ENCODE results near the gene KIAA1210. TPM values are rescaled to one million over a fixed set of nuclear protein-coding genes. Genes with fewer than 3 reads are reported as not detected.

Gene KIAA1210
- total RNA-seq: not detected in 2 replicates

DNA sequence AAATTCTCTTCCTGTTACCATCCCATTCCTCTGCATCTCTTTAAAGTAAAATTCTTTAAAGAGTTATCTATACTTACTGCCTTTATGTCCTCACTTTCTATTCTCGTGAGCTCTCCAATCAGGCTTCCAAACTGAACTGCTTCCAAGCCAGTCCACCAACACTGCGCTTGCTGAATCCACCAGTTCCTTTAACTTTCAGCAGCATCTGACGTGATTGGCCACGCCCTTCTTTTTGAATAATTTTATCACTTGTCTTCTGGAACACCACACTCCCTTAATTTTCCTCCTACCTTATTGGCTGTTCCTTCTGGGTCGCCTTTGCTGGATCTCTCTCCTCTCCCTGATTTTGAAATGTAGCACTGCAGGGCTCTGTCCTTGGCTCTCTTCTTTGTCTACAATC, at the start of gene KIAA1210:
KIAA1210 (minus strand) TSS at position 163 of the 400 bp plus-strand sequence. CDS start 4,170 bp downstream, outside the sequence.
- intact Hi-C loops (cut with micrococcal nuclease): loop anchor here (10.0 kb wide), 1 partner anchor 87 kb away; no protein-coding TSS in a partner anchor

DNA sequence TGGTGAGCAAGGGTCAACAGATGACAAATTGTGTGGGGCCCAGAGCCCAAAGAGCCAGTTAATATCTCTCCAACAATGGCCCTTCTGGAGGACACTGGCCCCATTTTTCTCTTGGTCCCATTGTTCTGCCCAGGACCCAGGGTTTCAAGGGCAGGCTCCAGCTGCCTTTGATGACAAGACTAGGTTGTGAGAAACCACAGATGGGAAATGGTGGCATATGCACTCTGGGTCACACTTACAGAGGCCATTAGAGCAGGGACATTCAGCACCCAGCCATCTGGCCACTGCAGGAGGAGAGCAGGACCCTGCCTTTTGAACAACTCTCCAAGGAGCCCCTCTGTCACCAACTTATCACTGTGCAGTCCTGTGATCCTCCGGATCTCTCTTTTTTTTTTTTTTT, 49.7 kb upstream of the KIAA1210 start:
- intact Hi-C loops (cut with micrococcal nuclease): no loop called here

DNA sequence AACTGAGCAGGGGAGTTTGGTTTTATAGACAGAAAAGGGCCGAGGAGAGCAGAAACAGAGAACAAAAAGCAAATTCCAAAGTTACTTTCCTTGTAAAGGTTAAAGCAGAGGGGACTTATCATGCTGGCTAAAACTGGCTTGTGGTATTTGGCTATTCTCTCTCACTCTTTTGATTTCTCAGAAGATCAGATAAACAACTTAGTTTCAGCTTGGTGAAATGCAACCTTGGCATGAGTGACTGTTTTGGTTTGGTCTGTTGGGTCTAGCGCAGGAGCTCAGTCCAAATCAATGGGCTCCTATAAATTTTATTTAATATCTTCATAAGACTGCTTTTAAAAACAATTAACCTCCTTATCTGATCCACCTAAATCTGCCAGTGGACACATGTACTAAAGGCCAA, 47.3 kb upstream of the KIAA1210 start:
- intact Hi-C loops (cut with micrococcal nuclease): no loop called here

DNA sequence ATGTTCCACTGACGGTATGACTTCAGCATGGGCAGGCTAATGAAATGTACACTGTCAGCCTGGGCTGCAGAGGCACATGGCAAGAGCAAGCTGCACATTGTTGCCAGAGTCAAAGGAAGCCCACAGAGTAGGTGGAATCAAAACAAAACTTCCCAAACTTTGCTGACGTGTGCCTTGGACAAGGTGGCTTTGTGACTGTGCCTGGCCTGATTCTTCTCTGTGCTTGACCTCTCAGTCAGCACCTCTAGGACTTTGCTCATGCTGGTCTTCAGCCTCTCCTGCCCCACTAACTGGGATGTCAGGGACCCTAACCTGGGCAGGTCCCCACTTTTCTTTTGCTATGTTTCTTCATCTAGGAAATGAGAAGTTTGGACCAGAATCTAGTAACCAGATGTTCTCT, 40.5 kb upstream of the KIAA1210 start:
- intact Hi-C loops (cut with micrococcal nuclease): no loop called here

DNA sequence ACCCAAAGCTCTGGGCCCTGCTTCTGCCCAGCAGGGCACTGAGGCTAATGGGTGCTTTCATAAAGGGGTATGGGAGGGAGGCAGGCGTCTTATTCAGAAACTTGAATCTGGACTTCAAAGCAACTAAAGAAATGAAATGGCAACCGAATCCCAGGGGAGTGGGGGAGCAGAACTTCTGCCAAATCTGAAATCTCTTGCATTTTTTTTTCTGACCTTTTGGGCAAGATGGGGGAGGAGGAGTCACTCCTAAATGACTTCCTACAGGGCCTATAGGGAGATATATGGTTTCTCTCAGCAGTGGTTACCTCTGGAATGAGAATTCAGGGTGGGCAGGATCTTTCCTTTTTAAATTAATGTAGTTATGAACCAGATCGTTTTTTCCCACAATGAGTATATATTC, 30.6 kb upstream of the KIAA1210 start:
- intact Hi-C loops (cut with micrococcal nuclease): no loop called here

DNA sequence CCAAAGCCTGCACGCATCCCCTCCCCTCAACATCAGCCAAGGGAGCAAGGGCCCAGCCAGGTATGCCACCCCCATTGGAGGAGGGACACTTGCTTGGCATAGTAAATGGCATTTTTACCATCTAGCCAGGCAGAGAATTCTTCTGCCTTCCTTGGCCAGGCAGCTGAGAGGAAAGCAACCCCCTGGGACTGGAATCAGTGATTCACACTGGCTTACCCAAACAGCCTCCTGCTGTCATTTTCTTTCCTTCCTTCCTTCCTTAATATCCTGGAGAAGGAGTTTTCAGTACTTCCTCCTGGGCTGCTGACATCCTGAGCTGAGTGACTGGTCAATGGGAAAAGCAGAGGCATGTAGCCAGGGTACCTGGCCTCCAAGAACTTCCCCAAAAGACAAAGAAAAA, 28.6 kb upstream of the KIAA1210 start:
- intact Hi-C loops (cut with micrococcal nuclease): no loop called here

DNA sequence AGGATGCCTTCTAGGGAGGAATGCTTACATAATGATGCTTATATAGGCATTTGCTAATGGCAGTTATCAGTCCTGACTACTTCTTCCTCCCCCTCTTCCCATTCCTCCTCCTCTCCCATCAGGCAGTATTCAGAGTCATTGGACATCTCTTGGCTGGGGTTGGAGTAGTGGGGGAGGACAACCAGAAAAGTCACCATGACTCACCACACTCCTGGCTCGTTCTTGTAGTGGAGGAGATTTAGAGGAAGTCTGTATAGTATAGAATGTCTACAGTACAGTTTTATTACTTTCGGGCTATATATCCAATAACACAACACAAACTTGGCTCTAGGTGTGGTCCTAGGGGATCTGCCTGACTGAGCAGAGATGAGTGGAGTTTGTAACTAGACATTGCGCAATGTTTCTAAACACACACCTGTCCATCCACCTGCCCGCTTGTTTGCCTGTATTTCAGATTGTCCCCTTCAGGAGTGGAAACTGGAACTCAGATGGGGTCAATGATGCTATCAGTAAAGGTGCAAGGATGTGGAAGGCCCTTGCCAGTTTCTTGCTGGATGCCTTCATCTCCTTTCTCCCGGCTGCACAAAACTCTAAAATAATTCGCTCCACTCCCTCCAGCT, 27.9 kb upstream of the KIAA1210 start:
- intact Hi-C loops (cut with micrococcal nuclease): no loop called here

DNA sequence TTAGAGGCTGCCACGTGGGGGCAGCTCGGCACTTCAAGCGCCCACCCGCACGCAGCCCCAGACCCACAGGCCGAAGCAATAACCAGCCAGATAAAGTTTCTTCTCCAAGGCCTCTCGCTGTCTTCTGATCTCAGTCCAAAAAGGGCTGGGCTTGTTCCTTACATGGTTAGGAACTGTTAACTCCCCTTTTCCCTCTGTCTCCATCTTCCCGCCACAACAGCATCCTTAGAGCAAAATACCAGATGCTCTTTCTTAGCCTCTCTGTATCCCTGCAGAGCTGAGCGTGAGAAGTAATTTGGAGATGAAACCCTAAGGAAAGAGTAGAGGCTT, 23.4 kb upstream of the KIAA1210 start:
- intact Hi-C loops (cut with micrococcal nuclease): no loop called here

DNA sequence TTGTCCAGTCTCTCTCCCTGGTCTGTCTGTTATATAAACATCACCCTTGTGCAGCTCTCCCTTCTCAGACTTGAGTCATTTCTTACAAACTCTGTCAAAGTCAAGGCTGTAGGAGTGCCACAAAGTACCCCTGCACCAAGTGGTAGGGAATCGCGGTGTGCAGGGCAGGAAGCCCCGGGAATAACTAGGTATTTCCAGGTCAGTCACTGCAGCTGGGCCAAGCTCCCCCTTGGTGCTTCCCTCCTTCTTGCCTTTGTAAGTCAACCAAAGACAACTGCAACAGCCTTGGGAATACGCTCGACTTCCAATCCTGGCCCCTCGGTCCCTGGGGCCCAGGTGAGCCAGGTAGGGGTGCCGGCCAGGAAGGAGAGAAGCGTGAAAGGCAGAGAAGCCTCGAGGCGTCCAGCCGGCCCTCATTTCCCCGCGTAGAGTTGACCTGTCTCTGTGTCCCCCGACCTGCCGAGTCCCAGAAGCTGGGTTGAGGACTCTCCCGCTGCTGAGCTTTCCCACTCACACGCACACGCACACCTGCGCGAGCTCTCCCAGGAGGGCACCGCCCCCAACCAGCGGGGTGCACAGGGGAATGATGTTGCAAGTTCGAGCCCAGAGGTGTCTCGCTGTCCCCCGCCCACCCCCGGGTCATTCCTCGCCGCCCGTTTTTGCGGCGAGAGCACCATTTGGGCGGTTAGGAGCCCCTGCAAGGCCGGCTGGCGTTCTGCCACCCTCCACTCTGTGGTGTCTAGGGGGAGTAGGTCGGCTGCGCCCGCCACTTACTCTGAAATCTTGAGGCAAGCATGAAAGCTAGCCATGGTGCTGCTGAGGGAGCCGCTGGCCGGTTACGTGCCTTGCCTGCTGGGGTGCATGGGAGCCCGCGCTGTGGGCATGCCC, 22.8 kb upstream of the KIAA1210 start:
- intact Hi-C loops (cut with micrococcal nuclease): no loop called here

DNA sequence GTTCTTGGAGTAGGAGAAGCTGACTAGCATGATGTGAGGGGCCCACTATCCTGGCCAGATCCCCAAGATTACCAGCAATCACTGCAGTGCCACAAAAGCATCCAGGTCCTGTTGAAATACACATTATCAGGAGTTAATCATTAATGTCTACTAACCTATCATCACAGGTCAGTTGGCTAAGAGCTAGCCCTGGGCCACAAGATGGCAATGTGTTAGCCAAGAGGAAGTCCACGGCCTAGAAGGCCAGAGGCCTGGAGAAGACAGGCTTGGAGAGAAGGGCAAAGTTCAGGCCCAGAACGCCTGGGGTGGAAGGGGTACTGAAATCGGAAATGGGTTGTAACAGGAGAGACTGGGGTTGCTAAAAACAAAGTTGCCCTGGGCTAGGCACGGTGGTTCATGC, 19.9 kb upstream of the KIAA1210 start:
- intact Hi-C loops (cut with micrococcal nuclease): no loop called here

DNA sequence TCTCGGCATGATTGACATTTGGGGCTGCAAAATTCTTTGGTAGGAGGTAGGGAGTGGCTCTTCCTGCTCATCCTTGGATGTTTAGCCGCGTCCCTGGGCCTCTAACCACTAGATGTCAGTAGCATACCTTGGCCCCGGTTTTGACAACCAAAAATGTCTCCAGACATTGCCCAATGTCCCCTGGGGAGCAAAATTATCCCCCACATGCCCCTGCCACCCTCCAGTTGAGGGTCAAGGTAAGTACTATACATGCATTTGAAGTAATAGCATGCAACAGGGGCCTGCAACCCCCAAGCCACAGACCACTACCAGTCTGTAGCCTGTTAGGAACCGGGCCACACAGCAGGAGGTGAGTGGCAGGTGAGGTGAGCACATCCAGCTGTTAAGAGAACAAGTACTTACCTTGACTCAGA, 17.6 kb upstream of the KIAA1210 start:
- intact Hi-C loops (cut with micrococcal nuclease): no loop called here

DNA sequence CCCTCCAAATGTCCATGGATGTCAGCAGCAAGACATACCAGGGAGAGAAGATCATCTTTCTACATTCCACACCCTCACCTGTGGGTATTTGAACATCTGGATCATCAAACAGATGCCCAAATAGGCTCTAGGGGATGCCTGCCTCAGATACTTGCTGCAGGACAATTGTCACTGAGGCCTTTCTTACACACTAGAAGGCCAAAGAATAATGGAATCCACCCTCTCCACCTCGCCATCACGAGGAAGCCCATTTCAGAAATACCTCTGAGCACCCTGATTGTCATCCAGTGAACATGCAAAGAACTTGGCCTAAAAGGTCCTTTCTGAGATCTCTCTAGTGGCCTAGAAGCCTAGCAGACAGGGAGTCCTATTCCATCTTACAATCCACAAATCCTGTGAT, 6.9 kb upstream of the KIAA1210 start:
- intact Hi-C loops (cut with micrococcal nuclease): no loop called here

DNA sequence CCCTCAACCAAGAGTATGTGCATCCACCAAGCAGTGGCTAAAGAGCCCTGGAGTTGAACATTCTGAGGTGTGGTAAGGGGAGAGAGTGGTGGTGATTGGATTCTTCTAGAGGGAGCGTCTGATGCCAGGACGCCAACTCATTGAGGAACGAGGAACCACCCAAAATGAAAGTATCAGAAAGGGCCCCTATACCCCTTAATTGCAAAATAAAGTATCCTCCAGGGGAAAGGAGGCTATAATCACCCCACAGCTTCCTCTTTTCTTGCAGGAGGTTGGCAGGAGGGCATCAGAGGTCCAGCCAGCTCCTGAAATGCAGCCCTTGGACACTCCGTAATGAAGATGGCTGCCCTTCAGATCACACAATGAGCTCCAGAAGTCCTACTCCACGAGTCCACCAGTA, 5.3 kb upstream of the KIAA1210 start:
- intact Hi-C loops (cut with micrococcal nuclease): no loop called here

DNA sequence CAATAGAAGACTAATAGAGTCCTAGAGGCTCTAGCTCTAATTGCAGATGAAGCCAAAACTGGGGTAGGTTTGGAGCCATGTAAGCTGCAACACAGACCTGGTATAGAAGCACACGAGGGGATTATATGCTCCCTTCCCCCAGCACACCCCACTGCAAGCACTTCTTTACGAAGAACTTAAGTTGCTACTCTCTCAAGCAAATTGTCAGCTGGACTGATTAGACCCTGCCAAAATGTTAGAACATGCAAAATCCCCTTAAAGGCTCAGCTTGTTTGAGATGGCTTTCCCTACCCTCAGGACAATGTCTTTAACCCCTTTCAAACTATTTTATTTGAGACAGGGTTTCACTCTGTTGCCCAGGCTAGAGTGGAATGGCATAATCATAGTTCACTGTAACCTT, 4.7 kb upstream of the KIAA1210 start:
- intact Hi-C loops (cut with micrococcal nuclease): no loop called here

DNA sequence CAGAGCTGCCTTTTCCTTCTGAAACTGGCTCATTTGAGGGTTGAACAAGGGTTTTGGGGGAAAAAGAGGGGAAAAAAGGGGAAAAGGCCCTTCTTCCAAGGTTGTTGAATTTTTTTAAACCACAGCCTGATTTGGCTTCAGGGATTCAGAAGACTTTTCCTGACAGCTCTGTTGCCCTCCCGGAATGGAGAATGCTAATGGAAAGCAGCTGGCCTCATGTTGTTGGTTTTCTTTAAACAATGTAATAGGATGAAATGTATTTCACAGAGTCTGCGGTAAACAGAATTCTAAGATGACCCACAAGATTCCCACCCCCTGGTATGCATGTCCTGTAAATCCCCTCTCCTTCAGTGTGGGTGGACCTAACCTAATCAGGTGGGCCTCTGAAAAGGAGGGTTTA, 3.3 kb upstream of the KIAA1210 start:
- intact Hi-C loops (cut with micrococcal nuclease): no loop called here

DNA sequence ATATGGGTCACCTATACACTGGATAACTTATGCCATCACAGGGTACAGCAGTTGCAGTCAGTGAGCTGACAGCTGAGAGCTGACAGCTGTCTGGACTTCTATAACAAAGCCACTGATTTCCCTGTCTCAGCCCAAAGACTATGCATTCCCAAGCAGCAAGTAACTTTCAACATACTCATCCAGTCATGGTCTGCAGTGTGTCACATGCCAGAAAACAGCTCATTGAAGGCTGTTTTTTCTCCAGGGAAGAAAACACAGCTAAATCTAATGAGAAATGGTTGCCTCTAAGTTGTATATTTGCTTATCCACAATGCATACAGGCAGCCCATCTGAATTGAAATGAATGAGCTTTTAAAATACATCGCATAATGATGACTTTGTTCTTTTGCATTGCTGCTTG, 6.3 kb downstream of the KIAA1210 start:
- intact Hi-C loops (cut with micrococcal nuclease): loop anchor here (10.0 kb wide), 1 partner anchor 93 kb away; no protein-coding TSS in a partner anchor

DNA sequence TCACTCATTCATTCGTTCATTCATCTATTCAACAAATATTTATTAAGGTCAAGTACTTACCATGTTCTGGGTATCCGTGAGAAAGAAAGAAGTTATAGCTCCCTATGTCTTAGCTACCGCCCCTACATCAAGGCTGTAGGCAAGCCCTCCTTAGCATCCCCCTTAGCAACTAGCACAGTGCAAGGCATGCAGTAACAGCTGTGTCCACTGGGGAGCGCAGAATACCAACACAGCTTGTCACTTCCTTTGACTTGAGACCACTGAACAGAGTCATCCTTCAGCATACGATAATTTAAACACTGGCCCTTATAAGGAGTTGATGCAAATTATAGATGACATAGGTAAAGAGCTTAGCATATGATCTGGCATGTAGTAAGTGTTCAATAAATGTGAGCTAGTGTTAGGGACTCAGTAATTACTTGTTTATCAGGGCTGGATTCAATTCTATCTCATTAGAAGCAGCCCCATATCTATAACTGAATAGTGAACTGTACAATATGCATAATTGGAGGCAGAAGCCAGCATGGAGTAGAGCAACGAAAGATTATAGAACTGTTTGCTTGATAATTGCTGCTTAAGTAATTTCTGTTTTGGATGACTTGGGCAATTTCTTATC, 8.7 kb downstream of the KIAA1210 start:
- intact Hi-C loops (cut with micrococcal nuclease): loop anchor here (1.0 kb wide), 1 partner anchor 147 kb away; no protein-coding TSS in a partner anchor

DNA sequence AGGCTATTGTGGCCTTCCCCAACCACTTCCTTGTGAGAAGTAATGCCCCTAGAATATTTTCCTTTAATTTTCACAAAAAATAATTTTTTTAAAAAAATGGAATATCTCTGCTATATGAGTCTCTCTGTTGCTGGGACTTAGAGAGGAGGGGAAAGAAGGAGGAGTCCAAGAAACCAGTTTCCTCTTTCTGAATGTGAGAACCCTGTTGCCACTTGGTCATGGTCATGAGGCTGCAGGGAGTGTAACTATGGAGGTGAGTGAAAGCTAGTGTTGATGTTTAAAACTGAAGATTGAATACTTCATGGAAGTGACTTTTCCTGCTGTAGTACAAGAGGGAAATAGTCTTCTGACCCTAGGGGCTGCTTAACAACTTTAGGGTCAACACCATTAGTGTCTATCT, 20.4 kb downstream of the KIAA1210 start:
- intact Hi-C loops (cut with micrococcal nuclease): no loop called here

DNA sequence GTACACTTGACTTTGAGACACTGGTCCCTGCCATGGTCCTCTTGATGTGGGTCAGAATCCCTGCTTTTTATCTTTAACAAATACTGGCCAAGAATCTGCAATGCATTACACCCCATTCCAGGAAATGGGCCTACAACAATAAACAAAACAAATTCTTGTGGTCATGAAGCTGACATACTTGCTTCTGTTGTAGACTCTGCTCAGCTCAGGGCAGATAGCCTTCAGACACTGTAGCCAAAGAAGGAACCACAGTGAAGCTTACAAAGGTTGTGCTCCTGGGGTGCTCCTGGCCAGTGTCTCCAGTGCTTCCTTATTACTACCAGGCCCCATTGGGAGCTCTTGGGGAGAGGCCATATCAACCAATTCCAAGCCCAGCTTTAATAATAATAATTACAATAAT, 21.8 kb downstream of the KIAA1210 start:
- intact Hi-C loops (cut with micrococcal nuclease): no loop called here

DNA sequence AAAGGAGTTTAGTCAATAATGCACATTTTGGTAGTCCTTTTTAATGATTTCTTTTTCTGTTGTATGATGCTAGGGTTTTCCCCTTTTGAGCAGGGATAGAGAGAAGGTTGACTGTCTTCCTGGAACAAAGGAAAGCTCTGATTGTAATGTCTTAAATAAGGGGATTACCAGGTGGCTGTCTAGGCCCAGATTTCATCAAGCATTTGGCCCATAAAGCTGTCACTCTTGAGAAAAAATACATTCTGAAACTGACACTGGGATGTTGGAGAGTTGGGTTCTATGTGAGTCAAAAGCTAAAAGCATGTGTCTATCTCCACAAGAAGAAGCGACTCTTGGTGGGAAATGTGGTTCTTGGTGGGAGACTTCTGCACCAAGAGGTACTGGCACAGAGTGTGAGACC, 26.4 kb downstream of the KIAA1210 start:
- intact Hi-C loops (cut with micrococcal nuclease): no loop called here

DNA sequence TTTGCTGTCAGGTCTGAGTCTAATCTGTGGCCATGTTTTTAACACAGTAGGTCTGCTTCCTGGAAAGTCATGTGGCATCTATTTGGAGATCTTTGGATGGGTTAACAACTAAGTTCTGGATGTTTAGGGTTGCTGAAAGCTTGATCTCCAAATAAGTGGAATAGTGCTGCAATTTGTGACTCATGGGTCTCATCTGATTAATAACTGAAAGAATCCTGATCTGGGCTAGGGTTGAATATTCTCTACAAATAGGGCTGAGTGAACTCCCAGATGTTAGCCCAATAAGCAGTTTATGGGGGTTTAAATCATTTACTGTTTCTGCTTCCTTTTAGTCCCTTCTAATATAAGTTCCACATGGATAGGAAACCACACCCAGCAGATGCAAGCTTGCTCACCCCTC, 31.7 kb downstream of the KIAA1210 start:
- intact Hi-C loops (cut with micrococcal nuclease): no loop called here

DNA sequence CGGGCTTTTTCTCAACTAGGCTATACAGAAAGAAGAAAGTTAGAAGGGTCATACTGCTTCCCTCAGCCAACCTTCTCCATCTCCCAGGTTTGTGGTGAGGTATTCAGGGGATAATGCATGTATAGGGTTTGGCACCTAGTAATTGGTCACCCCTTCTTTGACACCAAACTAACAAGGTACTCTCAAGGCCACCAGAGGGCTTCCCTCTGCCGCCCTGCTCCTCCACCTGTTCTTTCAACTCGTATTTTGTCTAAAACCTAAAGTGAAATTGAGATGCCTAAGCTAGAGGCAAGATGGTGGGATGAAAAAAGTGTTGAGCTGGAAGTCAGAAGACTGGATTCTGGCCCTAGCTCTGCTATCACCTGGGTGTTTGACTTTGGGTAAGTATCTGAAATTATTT, 32.8 kb downstream of the KIAA1210 start:
- intact Hi-C loops (cut with micrococcal nuclease): no loop called here

Data from T-helper 2 cell treated with Interferon-gamma antibody and Interleukin-4, amounts not matched to agents 100 ng/mL and 5 ng/mL, for 36 hours (primary cell).